B cell (primary cell): Measurements from ENCODE around the gene SETBP1. TPM values are rescaled to one million over a fixed set of nuclear protein-coding genes. Genes with fewer than 3 reads are reported as not detected.

Experiments
- ATAC-seq: fragments of 200-7000 bp; cut with Tn5 transposase; one replicate; pipeline ENCODE4 v1.10.0; 2021; ENCODE audit warnings: low read depth, mild to moderate bottlenecking, moderate number of reproducible peaks, moderate library complexity
- CTCF ChIA-PET: fragments of 350-600 bp; sonication (Branson Sonifier 250); formaldehyde crosslinking; loops from one replicate; lab custom pipeline; 2021; ENCODE audit warnings: antibody characterized with exemption, inconsistent platforms; lab: Charles Lee
- POLR2A ChIA-PET: fragments of 350-600 bp; sonication (Branson Sonifier 250); formaldehyde crosslinking; loops from one replicate; lab custom pipeline; 2021; ENCODE audit warnings: antibody characterized with exemption; lab: Charles Lee
- DNase-seq: peaks from one replicate; pipeline ENCODE4 v3.0.0; 2013
- H2AFZ ChIP-seq: 2 replicates; pipeline ENCODE4 v1.6.1; 2012; ENCODE audit warnings: mild to moderate bottlenecking, low read depth, low read length; ENCODE audit not compliant: insufficient read depth, poor library complexity, severe bottlenecking
- H3K27ac ChIP-seq, 2 donors: 1 replicate in 1 of 2; 2 replicates in 1 of 2; pipeline ENCODE4 v1.5.1; 2012 to 2013; ENCODE audit warnings: low read length in 2 of 2, mild to moderate bottlenecking in 2 of 2, moderate library complexity in 1 of 2
- H3K27me3 ChIP-seq, 4 experiments: fragments of 200-600 bp in 1 of 4; sonication (generic) in 1 of 4; replicated peaks in 1 of 4; 1 replicate in 2 of 4; 2 replicates in 2 of 4; pipeline versions ENCODE4 v1.6.1 to v1.7.0; 2013 to 2016; ENCODE audit warnings: low read length in 3 of 4, mild to moderate bottlenecking in 2 of 4, mixed read lengths in 1 of 4, moderate library complexity in 1 of 4; ENCODE audit not compliant: insufficient read depth in 4 of 4, control insufficient read depth in 3 of 4; ENCODE audit errors: control extremely low read depth in 1 of 4
- H3K36me3 ChIP-seq, 2 experiments: replicated peaks in 1 of 2; 1 replicate in 1 of 2; 2 replicates in 1 of 2; pipeline versions ENCODE4 v1.6.1 to v1.7.1; 2013; ENCODE audit warnings: low read length in 1 of 2; ENCODE audit not compliant: insufficient read depth in 2 of 2, control insufficient read depth in 1 of 2; ENCODE audit errors: control extremely low read depth in 1 of 2, extremely low read depth in 1 of 2
- H3K4me1 ChIP-seq, 2 donors: fragments of 200-600 bp in 1 of 2; sonication (generic) in 1 of 2; 1 replicate in 1 of 2; 2 replicates in 1 of 2; pipeline versions ENCODE4 v1.5.1 to v1.6.1; 2013 to 2017; ENCODE audit warnings: low read length in 2 of 2; ENCODE audit not compliant: control insufficient read depth in 2 of 2, insufficient read depth in 2 of 2
- H3K4me2 ChIP-seq: replicated peaks from 2 replicates; pipeline ENCODE3; 2012; ENCODE audit warnings: mild to moderate bottlenecking, low read depth, low read length; ENCODE audit not compliant: poor library complexity, severe bottlenecking
- H3K4me3 ChIP-seq, 5 experiments: fragments of 200-600 bp in 1 of 5; sonication (generic) in 1 of 5; 1 replicate in 3 of 5; 2 replicates in 2 of 5; pipeline versions ENCODE4 v1.5.1 to v1.7.0; 2011 to 2016; ENCODE audit warnings: low read length in 4 of 5, mild to moderate bottlenecking in 4 of 5, low read depth in 2 of 5, control low read depth in 1 of 5, moderate library complexity in 1 of 5; ENCODE audit not compliant: insufficient read depth in 1 of 5; ENCODE audit errors: control extremely low read depth in 1 of 5, extremely low read depth in 1 of 5
- H3K79me2 ChIP-seq: fragments of 200-600 bp; sonication (generic); one replicate; pipeline ENCODE4 v1.6.0; 2016; ENCODE audit warnings: low read length; ENCODE audit not compliant: control insufficient read depth, insufficient read depth
- H3K9ac ChIP-seq: fragments of 200-600 bp; sonication (generic); 2 replicates; pipeline ENCODE4 v1.6.1; 2017; ENCODE audit warnings: mild to moderate bottlenecking, low read length, moderate library complexity
- H3K9me3 ChIP-seq, 3 donors: one replicate each; pipeline versions ENCODE4 v1.6.1 to v1.7.1; 2013; ENCODE audit warnings: low read length in 2 of 3; ENCODE audit not compliant: control insufficient read depth in 2 of 3, insufficient read depth in 1 of 3; ENCODE audit errors: control extremely low read depth in 1 of 3
- H4K20me1 ChIP-seq: 2 replicates; pipeline ENCODE4 v1.6.0; 2012; ENCODE audit warnings: mild to moderate bottlenecking, low read length; ENCODE audit not compliant: insufficient read depth, control insufficient read depth, poor library complexity, severe bottlenecking
- H3K27ac Mint-ChIP-seq: one replicate; pipeline ENCODE4 v1.8.0; 2021; ENCODE audit warnings: mixed read lengths
- H3K27me3 Mint-ChIP-seq: one replicate; pipeline ENCODE4 v1.8.0; 2021; ENCODE audit warnings: mixed read lengths
- H3K4me1 Mint-ChIP-seq: one replicate; pipeline ENCODE4 v1.8.0; 2021; ENCODE audit warnings: mixed read lengths
- H3K4me3 Mint-ChIP-seq: one replicate; pipeline ENCODE4 v1.8.0; 2021; ENCODE audit warnings: mixed read lengths
- H3K9me3 Mint-ChIP-seq: one replicate; pipeline ENCODE4 v1.8.0; 2022; ENCODE audit warnings: mixed read lengths; ENCODE audit not compliant: insufficient read depth
- EZH2 ChIP-seq: IDR thresholded peaks from 2 replicates; pipeline ENCODE4 v1.6.1; 2012; ENCODE audit warnings: borderline replicate concordance, low read depth, mild to moderate bottlenecking, moderate library complexity, low read length; ENCODE audit not compliant: insufficient read depth, poor library complexity, severe bottlenecking
- WGBS: methylation state at CpG from one replicate; pipeline ENCODE4 v1.1.5; 2013; ENCODE audit warnings: missing lambda C conversion rate; ENCODE audit not compliant: insufficient coverage; 5-methylcytosine and 5-hydroxymethylcytosine counted together
- intact Hi-C: fragments of 100-400 bp; cut with micrococcal nuclease; formaldehyde crosslinking; loops from one replicate; pipeline ENCODE4 v1.10.0; 2022
- polyA plus RNA-seq: library from polyadenylated mRNA; depleted of rRNA; stranded (reverse); fragments of >200 nt; gene quantifications from 2 replicates; pipeline ENCODE4 v1.2.3, GENCODE V29; 2012
- total RNA-seq, 2 donors: library from RNA; stranded (reverse); fragments of 120-200 nt in 1 of 2; gene quantifications; 1 replicate in 1 of 2; 2 replicates in 1 of 2; pipeline versions ENCODE4 v1.2.3 to v1.2.4, GENCODE V29; 2013 to 2022
- TF ChIP-seq, protein P1 (sequence below): fragments of 200-600 bp; IDR thresholded peaks from one replicate; pipeline ENCODE4 v1.8.0; 2022; ENCODE audit warnings: antibody characterized with exemption, mild to moderate bottlenecking

The SETBP1 gene
- total and polyA plus RNA-seq, 2 donors (not counting 1 experiment from before 2014, with no cell fraction given), result 15.1 to 129 TPM

DNA sequence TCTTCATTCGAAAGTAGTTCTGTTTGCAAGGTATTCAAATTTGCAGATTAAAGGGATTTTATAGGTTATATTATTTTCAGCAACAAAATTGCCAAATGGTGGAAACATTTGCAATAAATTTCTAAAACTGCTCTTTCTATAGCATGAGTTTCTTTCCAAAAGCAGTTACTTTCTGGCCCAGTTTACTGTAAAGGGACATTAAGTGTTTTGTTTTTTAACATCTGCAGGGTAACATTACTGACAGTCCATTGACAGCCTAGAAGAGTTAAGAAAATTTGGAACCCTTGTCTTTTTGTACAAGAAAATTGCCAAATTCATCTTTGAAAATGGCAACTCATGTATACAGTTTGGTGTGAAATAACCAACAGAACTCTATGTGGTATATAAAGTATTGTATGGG, 375.1 kb downstream of the SETBP1 start:
- H3K4me2 ChIP-seq, result no peak overlapping the region
- Mint-ChIP-seq H3K9me3 (no peaks in the 10 kb centered on the region), H3K4me3 (no peak overlapping the region), H3K27me3 (no peaks in the 10 kb centered on the region), H3K27ac (no peak overlapping the region), H3K4me1 (no peaks in the 10 kb centered on the region)
- no peak overlapping the region for H2AFZ ChIP-seq
- peaks cover 0 to 3% of the 10 kb centered on the region in 2 experiments for H3K36me3 ChIP-seq
- intact Hi-C loops, result no loop called here
- no peak overlapping the region for H3K9ac ChIP-seq
- no peak overlapping the region for H3K4me3 ChIP-seq
- CTCF ChIA-PET, result interaction anchor here (1.2 to 1.9 kb wide), 2 partner anchors 11 to 37 kb away, joined by 3 to 5 read pairs; no protein-coding TSS in a partner anchor
- ATAC-seq (no peak), DNase-seq (no peak)
- TF ChIP-seq, protein P1, sequence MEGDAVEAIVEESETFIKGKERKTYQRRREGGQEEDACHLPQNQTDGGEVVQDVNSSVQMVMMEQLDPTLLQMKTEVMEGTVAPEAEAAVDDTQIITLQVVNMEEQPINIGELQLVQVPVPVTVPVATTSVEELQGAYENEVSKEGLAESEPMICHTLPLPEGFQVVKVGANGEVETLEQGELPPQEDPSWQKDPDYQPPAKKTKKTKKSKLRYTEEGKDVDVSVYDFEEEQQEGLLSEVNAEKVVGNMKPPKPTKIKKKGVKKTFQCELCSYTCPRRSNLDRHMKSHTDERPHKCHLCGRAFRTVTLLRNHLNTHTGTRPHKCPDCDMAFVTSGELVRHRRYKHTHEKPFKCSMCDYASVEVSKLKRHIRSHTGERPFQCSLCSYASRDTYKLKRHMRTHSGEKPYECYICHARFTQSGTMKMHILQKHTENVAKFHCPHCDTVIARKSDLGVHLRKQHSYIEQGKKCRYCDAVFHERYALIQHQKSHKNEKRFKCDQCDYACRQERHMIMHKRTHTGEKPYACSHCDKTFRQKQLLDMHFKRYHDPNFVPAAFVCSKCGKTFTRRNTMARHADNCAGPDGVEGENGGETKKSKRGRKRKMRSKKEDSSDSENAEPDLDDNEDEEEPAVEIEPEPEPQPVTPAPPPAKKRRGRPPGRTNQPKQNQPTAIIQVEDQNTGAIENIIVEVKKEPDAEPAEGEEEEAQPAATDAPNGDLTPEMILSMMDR, result no peak
- H3K4me1 ChIP-seq, result no peaks in the 10 kb centered on the region
- H3K9me3 ChIP-seq, result no peaks in the 10 kb centered on the region
- no peaks in the 10 kb centered on the region for H3K27me3 ChIP-seq
- H3K27ac ChIP-seq, result no peak overlapping the region
- no CpG with 5 or more reads among the region's 1 CpG for WGBS
- no peaks in the 10 kb centered on the region for H4K20me1 ChIP-seq
- H3K79me2 ChIP-seq, result no peaks in the 10 kb centered on the region
- POLR2A ChIA-PET, result no interaction called here

DNA sequence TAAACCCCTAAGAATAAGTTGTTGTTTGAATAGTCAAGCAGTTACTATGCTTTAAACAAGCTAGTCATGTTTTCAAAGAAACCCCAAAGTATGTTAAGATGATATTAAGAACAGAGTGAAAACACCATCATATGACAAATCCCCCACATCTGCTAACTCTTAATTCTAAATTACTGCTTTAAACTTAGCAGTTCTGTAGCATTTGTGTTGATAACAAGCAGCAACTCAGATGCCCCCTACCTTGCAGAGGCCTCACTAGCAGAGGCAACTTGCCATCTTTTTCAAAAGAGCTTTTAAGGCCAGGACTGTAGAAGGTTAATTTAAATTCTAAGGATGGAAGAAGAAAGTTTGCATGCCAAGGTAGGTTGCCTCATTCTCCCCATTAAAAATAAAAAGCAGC, 376.2 kb downstream of the SETBP1 start:
- ATAC-seq (no peak), DNase-seq (no peak)
- Histone ChIP-seq H3K27ac (peak overlapping the region in 1 of 2 donors; percentile 18), H3K4me2 (no peak overlapping the region), H3K27me3 (no peaks in the 10 kb centered on the region), H3K9ac (no peak overlapping the region), H3K4me3 (no peak overlapping the region), H3K4me1 (no peaks in the 10 kb centered on the region), H3K79me2 (no peaks in the 10 kb centered on the region), H3K9me3 (no peaks in the 10 kb centered on the region), H2AFZ (no peak overlapping the region), H3K36me3 (peaks cover 0 to 2% of the 10 kb centered on the region in 2 experiments), H4K20me1 (no peaks in the 10 kb centered on the region)
- no peak for TF ChIP-seq EZH2
- Mint-ChIP-seq H3K27ac (peak overlapping the region; percentile 50), H3K4me1 (no peaks in the 10 kb centered on the region), H3K9me3 (no peaks in the 10 kb centered on the region), H3K4me3 (no peak overlapping the region), H3K27me3 (no peaks in the 10 kb centered on the region)
- intact Hi-C loops, result no loop called here
- ChIA-PET POLR2A (no interaction called here), CTCF (interaction anchor here (1.2 to 1.9 kb wide), 2 partner anchors 9 to 36 kb away, joined by 3 to 5 read pairs; no protein-coding TSS in a partner anchor)
